IPS-18c (cell line): ENCODE data around the gene DDRGK1.
"Not testable (repeated sequence)": the region's sequence is repeated elsewhere in the genome, so short reads cannot be mapped to it uniquely, and the experiment has no call there.

Experiments
- H3K4me3 ChIP-seq: 2 replicates; pipeline ENCODE4 v1.7.0; 2013; ENCODE audit warnings: low read depth, mild to moderate bottlenecking, low read length, moderate library complexity; ENCODE audit not compliant: insufficient read depth
- H3K9me3 ChIP-seq: one replicate; pipeline ENCODE4 v1.6.1; 2013; ENCODE audit warnings: mild to moderate bottlenecking, low read length, moderate library complexity; ENCODE audit not compliant: control insufficient read depth, insufficient read depth

The DDRGK1 gene

DNA sequence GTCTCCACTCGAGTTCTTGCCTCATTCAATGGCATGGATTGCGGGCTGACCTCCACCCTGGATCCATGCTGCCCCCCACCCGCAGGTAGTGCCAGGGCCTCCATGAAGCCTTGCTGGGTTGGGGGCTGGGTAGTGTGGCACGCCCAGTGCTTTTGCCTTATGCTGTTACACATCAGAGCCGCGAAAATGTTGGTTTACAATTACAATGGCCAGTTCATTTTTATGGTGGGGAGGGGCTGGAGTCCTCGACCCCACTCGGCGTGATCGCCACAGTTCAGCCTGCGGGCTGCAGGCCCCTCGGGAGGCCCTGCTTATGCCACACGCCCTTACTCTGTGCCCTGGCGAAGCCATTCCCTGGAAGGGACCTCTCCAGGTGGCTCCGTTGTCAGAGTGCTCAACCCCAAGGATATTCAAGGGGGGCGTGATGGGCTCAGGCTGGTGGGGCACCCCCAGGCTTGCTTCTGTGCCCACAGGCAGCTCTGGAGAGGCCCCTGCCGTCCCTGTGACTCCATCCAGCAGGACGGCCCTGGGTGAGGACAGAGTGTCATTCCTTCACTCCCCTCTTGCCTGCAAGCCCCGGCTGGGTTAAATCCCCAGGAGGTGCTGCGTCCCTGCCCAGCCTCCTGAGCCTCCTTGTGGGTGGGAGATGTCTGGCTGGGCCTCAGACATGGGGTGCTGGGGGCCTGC, 19.7 kb upstream of the DDRGK1 start:
- H3K9me3 ChIP-seq = no peaks in the 10 kb centered on the region
- H3K4me3 ChIP-seq = no peak overlapping the region

DNA sequence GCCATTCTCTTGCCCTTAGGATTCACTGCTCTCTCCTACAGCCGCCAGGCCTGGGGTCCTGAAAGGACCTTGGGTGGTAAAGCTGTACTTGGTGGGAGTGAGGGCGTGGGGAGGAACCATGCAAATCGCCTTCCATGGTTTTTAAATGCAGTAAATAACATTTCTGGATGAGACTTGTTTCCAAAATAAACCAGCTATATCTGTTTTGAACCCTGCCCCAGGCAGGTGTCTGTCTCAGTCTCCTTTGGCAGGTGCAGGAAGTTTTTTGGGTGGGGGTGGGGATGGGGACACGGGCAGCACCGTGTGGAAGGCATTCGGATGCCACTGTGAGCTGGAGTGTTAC, 19.1 kb upstream of the DDRGK1 start:
- no peaks in the 10 kb centered on the region for H3K9me3 ChIP-seq
- H3K4me3 ChIP-seq = no peak overlapping the region

- Histone ChIP-seq H3K9me3 (no peaks in the 10 kb centered on the region), H3K4me3 (no peak overlapping the region)
Measured at GRCh38 chr20:3222635-3223600, 18.4 kb upstream of the DDRGK1 start.

DNA sequence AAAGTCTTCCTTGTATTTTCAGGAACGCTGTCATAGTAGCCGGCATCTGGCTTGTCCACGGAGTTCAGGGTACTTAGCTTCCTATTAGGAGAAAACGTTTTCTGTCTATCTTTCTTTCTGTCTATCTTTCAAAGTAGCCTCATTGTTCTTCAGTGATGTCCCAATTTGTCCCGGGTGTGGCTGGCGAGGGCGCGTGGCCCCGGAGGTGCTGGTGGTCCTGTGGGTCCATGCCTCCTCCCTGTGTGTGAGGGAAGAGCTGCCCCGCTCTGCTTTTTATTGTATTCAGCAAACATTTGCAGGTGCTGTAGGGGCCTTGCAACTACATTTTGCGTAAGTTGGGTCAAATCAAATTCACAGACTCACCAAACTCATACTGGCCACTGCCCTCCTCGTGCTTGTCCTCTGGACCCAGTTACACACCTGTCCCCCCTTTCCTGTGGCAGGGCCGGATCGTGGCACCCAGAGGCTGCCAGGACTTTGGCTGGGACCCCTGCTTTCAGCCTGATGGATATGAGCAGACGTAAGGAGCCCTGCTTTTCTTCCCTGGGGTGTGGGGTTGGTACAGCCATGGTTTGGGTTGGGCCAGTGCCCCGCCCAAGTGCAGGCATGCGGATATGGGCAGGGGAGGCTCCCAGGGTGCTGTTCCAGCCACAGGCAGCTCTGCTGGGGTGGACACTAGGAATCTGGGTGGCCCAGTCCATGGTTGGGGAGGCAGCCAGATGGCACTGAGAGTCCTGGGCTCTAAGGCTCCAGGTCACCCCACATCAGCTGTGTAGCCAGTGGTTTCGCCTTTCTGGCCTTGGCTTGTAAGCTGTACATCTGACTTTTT, 17.1 kb upstream of the DDRGK1 start:
- H3K9me3 ChIP-seq = no peaks in the 10 kb centered on the region

GRCh38 chr20:3218307-3218988, 14.0 kb upstream of the DDRGK1 start:
- Histone ChIP-seq H3K9me3 (no peaks in the 10 kb centered on the region), H3K4me3 (no peak overlapping the region)

More for the DNA sequence above, 17.1 kb upstream of the DDRGK1 start:
- no peak overlapping the region for H3K4me3 ChIP-seq

- not testable (repeated sequence) for H3K9me3 ChIP-seq, H3K4me3 ChIP-seq
Measured at GRCh38 chr20:3215359-3215917, 11.0 kb upstream of the DDRGK1 start.

DNA sequence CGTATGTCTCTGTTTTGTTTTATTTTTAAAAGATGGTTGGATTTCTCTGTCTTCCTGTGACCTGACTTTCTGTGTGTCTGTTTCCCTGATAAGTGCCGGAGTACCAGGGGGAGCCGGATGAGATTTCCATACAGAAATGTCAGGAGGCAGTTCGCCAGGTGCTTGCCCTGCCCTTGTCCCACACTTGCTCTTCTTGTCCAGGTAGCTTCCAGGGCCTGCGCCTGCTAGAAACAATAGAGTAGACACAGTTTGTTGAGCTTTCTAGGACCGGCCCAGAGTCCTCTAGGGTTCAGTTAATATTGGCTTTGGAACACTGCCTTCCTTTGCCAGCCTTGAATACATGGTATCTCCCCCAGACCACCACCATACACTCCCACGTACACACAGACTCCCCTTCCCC, 8.7 kb upstream of the DDRGK1 start:
- H3K9me3 ChIP-seq = no peaks in the 10 kb centered on the region
- no peak overlapping the region for H3K4me3 ChIP-seq

DNA sequence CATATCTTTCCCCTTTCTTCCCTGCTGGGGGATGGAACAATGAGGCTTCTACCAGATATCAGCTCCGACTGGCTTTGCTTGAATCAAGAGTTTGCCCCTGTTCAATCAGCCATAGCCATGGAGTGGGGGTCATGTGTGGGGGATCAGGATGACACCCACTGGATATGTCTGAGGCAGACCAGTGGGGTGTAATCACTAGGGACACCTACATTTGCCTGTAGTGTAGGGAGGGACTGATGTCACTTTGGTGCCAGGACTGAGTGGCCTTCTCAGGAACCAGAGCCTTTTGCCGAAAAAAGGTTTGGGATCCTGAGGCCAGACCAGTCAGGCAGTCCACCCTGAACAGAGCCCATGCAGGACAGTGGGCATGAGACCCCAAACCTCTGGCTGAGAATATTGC, 5.9 kb upstream of the DDRGK1 start:
- Histone ChIP-seq H3K4me3 (peak overlapping the region; percentile 97), H3K9me3 (no peaks in the 10 kb centered on the region)

DNA sequence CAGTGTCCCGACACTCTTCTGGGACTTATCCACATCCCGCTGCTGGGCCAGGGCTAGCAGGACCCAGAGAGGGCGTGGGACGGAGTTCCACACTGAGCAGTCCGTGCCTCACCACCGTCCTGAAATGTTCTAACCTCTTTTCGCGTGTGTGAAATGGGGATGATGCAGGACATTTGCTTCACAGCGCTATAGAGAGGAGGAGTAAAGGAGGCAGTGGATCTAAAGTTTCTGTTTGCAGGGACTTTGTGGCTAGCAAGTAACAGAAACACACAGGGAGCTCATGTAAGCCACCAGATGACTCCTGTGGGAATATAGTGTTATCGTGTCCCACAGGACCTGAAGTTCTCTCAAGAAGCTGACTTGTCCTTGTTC, 5.5 kb upstream of the DDRGK1 start:
- H3K4me3 ChIP-seq = peak overlapping the region; percentile 97
- no peaks in the 10 kb centered on the region for H3K9me3 ChIP-seq

DNA sequence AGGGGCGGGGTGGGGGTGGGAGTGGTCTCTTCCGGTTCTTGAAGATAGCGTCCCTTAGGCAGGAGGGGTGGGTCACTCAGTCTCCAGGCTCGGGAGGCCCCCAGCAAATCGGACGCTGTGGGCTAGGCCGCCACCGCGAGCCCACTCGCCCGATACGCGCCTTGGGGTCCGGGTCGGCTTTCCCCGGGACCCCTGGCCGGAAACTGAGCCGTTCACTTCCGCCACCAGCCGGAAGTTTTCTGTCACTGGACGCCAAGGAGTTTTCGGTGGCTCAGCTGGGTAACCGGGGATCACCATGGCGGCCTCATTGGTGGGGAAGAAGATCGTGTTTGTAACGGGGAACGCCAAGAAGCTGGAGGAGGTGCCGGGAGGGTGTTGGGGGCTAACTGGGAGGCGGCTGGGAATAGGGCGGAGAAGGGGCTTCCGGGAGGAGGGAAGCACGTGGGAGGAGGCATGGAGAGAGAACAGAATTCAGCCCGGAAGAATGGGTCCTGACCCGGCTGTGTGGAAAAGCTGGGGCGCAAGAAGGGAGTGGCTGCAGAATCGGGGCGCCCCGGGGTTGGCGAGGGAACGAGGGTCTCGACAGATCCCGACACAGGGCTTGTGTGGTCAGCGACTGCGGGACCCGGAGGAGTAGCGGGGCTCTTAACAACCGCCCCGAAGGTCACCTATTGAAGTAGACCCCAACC, 4.9 kb upstream of the DDRGK1 start, which contains the start of gene ITPA:
ITPA (plus strand) TSS at position 242 of the 689 bp plus-strand sequence; CDS start at position 296, 54 bp downstream.
- H3K4me3 ChIP-seq = peak within 1 kb of the TSS; percentile 97

DNA sequence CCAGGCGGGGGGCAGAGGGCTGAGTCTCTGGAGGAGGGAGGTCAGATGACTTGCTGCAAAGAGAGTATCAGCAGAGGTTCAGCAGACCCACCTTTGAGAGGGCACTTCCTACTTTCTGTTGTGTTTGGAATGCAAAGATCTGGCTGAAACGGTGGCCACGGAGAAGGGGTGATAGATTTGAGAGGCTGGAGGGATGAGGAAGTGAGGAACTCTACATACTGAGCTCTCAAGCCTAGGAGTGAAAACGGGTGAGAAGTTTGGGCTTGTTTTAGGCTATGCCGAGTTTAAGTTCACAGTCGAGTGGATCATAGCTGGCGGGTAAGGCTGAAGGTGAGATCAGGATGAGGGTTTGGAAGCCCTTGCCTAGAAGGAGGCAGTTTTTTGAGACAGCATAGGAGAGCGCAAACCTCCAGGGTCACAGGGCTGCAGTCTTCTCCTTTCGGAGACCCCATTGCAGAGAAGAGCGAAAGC, 4.3 kb upstream of the DDRGK1 start:
- Histone ChIP-seq H3K4me3 (peak overlapping the region; percentile 97), H3K9me3 (no peaks in the 10 kb centered on the region)

More for the DNA sequence above, 4.9 kb upstream of the DDRGK1 start, which contains the start of gene ITPA:
- H3K9me3 ChIP-seq = no peaks in the 10 kb centered on the region

DNA sequence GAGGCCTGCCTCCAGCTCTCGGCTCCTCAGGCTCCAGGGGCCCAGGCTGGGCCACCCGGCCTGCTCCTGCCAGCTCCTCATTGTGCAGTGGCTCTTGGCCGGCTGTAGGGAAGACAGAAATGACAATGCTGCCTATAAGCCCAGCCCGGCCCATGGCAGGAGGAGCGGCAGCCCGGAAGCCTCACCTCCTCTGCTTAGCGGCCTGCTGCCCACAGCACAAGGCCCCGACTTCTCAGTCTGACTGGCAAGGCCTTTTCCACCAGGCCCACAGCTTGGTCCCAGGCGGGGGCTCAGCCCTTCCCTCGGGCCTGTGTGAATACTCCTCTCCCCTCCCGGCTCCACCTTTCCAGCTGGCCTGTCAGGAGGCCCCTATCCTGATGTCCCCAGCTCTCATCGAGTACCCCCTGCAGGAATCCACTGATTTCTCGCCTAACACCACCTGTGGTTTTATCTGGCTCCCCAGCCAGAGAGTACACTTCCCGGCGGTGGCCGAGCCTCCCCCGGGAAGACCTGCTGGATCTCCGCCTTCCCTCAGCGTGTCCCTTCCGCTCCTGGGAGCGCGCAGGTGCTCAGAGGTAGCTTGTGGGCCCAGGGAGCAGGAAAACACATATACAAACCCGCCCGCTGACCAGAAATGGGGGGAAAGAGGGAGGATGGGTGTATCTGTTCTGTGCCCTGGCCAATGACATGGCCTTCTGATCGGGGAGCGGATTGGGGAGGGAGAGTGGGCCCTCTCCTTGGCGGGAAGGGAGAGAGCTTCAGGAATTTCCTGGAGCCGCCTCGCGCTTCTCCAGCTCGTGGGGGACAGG, 963 bp downstream of the DDRGK1 start:
- peak overlapping the region; percentile 96 for H3K4me3 ChIP-seq

DNA sequence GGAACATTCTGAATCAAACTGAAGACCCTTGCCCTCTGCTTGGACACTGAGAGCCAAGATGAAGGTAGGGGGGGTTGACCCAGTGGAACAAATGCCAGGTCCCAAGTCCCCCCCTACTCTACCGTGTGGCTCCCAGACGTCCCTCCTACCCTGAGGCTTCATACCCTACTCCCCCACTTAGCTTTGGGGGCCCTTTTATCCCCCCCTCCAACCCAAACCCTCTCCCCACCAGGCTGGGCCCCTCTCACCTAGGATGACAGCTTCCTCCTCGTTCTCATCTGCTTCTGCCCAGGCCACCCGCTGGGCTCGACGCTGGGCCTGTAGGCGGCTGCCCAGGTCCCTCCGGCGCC, 1.5 kb downstream of the DDRGK1 start:
- no peak overlapping the region for H3K4me3 ChIP-seq
- H3K9me3 ChIP-seq = no peaks in the 10 kb centered on the region

More for the DNA sequence above, 963 bp downstream of the DDRGK1 start:
- H3K9me3 ChIP-seq = no peaks in the 10 kb centered on the region

DNA sequence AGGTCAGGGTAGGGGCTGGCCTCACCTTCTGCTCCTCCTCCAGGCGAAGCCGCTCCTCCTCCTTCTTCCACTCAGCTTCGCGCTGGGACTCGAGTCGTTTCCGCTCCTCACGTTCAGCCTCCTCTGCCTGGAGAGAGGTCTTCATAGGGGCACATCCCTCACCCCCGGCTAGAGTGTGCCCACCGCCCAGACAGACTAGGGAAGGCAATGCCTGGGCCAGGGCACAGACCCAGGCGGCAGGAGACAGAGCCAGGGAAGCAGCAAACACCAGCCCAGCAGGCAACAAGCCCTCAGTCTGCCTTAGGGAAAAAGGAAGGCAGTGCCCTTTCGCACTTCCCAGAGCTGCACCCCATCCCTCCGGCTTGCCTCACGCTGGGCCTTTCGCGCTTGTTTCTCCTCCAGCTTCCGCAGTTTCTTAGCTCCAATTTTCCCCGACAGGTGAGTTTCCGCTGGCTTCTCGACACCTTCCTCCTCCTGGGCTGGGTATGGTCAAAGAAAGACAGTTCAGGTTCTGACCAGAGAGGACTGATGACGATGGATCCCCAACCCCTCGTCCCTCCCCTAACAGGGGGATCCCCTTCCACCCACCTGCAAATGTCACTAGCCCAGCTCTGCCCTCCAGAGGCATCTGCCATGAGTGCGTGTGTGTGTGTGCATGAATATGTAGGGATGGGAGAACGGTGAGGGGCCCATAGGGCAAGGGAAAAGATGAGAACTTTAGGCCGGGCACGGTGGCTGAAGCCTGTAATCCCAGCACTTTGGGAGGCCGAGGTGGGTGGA, 4.3 kb downstream of the DDRGK1 start:
- Histone ChIP-seq H3K9me3 (no peaks in the 10 kb centered on the region), H3K4me3 (no peak overlapping the region)

- H3K4me3 ChIP-seq = no peak overlapping the region
- H3K9me3 ChIP-seq = no peaks in the 10 kb centered on the region
Measured at GRCh38 chr20:3199206-3199605, 5.3 kb downstream of the DDRGK1 start.
